NCI-H510A treated with DMSO at 0.1 percent for 48 hours (cell line): ENCODE data around the gene SMCO4.

Experiments used
- DNase-seq: peaks from one replicate; lab custom pipeline; 2025; lab: John Stamatoyannopoulos, UW

Gene SMCO4

GRCh38 chr11:93528757-93529645, 14.2 kb downstream of the SMCO4 start:
- peak; percentile 43 for DNase-seq

GRCh38 chr11:93528252-93528651, 14.9 kb downstream of the SMCO4 start:
- no peak for DNase-seq

DNA sequence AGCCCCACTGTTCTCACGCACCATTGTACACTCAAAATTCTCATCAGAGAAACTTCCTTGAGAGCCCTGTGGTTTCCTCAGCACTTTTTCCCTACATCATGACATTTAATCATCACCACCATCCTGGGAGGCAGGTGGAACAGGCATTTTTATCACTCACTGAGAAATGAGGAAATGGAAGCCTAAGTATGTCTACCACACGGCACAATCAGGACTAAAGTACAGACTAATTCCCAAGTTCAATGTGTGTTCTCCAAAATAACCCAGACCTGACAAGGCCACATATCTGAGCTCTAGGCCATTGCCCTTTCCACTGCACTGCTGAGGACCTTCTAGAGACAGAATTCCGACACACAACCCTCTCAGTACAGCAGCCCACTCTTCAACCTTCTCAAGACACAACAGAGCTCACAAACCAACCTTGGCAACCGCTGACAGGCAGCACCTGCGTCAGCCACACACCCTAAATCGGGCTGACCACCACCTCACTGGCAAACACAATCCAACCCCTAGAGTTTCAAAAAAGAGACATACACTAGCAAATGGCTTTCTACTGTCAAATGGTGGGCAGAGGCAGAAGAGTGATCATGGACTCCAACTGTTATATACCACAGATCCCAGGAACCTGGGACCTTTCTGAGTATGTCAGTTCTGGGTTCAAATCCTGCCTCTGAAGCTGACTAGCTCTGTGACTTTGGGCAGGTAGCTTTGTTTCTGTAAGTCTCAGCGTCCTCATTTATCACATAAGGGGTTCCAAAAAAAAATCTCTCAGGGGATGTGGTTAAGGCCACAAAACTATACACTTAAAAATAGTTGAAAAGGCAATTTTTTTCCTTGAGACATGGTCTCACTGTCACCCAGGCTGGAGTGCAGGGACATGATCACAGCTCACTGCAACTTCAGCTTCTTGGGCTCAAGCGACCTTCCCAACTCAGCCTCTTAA, 16.3 kb downstream of the SMCO4 start:
- DNase-seq: no peak

DNA sequence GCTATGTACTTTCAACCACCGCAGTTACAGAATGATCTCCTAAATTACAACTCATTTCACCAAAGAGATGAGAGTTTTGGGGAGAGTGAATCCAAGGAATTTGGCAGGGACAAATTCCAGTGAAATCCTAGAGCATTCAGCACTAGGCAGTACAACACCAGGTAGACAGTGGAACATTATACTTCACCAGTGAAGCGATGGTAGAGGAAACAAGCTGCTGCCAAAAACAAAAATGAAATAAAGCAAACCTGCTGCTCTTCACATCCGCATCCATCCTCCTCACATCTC, 16.9 kb downstream of the SMCO4 start:
- DNase-seq: no peak

- DNase-seq: no peak
Observed at GRCh38 chr11:93525601-93526345, 17.4 kb downstream of the SMCO4 start.

DNA sequence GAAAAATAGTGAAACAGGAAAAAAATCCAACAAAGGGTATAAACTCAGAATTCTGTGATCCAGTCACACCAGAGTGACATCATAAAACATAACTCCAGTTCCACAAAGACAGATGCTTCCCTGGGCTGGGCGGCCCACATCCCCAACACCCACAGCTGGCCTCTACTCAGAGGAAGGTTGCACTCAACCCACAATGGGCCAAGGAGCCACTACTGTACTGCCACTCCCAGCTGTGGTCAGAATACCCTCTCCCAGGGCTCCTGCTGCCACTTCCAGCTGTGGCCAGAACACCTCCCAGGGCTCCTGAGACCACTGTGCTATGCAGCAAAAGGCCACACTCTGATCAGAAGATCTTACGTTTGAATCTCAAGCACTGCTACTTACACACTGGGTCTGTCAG, 18.3 kb downstream of the SMCO4 start:
- DNase-seq: no peak

DNA sequence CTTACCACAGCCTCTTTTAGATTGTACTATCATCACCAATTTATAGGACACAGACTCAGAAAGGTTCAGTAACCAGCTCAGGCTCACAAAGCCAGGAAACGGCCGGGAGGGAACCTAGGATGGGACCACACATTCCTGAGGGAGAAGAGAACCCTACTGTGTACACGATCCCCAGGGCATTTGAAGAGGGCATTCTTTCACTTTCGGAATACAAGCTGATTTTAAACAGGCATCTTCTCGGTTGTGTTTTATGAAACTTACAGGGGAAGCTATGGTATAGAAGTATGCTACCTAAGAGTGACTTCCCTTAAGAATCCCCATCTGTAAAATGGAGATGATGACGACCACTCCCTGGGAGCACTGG, 19.0 kb downstream of the SMCO4 start:
- DNase-seq: no peak

DNA sequence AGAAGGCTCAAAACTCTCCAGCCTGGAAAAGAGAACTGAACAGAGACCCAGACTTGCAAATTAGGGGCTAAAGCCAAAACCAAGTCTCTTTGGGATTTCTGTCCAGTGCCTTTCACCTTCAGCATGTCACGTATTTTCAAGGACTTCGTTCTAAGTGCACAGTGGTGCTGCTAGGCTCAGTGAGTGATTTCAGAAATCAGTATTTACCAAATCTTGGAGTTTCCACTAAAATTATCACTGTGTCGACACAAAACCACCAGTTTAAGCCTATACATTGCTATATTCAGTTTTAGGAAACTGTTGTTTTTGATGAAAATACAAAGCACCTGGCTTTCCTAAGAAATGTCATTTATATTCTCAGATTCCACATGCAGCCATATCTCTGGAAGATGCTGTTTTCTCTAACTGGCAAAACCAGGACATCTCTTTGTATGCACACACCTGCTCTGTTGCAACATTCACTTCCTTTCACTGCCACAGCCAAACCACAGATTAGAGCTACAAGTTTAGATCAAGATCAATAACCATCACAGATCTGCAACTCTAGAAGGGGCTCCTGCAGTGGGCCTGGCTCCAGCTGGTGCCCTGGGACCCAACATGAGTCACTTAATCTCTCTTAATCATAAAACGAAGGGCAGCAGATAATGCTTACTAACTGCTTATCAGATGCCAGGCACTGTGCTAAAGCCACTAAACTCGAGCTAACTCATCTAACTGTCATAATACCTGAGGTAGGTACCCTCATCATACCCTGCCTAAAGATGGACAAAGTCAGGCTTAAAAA, 22.3 kb downstream of the SMCO4 start:
- DNase-seq: peak; percentile 56

- peak; percentile 84 for DNase-seq
Observed at GRCh38 chr11:93519179-93519578, 24.0 kb downstream of the SMCO4 start.

DNA sequence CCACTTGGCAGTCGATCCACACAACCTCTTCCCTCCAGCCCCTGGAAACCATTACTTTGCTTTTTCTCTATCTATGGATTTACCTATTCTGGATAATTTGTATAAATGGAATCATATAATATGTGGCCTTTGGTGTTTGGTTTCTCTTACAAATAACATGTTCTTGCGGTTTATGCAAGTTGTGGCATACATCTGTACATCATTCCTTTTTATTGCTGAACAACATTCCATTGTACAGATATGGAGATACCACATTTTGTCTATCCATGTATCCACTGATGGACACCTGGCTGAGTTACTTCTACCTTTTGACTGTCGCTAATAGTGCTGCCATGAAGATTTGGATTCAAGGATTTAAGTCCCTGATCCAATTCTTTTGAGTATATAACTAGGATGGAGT, 25.1 kb downstream of the SMCO4 start:
- DNase-seq: no peak

DNA sequence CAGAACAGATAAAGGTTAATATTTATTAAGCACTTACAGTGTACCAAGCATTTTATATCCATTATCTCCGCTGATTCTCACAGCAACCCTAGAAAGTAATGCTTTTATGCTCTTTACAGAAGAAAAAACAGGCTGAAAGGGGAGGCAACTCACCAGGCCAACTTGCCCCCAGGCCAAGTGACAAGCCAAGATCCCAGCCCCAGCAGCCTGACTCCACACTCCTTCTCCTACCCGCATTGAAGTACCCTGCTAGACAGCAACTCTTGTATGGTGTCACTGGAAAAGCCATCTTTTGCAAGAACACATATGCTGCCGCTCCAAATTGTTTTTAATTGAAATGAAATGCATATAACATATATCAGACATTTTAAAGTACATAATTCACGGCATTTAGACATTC, 25.6 kb downstream of the SMCO4 start:
- no peak for DNase-seq

DNA sequence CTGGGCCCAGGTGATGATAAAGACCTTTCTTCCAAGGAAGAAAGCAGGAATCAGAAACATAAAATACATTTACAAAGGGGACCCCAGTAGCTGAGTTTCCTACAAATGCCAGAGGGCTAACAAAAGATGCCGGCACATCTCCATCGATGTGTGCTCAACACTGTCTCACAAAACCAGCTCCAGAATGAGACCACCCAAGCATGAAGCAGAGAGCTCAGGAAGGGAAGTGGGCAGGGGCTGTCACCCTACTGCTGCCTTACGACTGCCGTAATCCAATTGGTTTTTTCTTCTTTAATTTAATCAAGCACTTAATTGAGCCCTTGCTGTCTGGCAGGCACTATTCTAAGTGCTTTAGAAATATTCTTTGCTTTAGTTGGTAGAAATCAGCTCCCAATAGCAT, 26.1 kb downstream of the SMCO4 start:
- DNase-seq: no peak

DNA sequence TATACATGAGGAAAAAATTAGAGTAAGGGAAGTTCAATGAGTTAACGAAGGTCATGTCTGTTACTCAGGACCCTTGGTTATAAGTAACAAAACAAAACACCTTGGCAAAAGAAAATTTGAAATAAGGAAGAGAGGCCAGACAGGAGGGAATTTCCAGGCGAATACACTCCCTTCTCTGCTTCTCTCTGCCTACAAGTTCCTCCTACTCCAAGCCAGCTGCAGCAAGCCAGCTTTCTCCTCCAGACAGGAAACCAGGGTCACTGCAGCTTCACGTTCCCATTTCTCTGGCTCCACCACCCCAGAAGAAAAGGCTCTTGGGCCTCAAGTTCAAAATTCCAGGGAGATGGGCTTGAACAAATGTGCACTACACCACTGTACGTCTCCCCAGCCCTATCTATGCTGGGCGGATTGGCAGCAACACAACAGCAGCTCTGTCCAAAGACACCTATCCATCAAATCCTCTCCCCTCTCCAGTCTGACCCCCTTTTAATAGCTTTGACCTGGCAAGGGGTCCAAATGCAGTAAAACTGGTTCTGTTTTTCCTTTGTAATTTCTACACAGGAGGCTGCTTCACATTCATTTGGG, 27.7 kb downstream of the SMCO4 start:
- DNase-seq: peak; percentile 16

DNA sequence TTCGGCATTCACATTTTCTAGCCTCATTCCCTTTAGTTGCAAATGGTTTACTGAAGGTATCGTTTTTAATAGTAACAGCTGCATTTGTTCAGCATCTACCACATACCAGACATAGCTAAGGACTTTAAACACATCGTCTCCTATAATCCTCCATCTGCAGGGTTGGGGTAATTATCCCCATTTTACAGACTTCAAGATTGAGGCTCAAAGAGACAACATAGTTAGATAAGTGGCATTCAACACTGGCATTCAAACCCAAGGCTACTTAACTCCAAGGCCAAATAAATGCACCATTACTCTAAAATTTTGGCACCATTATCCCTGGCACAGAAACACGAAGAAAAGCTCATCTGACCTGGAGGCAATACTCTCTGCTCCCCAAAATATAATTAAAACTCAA, 28.5 kb downstream of the SMCO4 start:
- DNase-seq: no peak

DNA sequence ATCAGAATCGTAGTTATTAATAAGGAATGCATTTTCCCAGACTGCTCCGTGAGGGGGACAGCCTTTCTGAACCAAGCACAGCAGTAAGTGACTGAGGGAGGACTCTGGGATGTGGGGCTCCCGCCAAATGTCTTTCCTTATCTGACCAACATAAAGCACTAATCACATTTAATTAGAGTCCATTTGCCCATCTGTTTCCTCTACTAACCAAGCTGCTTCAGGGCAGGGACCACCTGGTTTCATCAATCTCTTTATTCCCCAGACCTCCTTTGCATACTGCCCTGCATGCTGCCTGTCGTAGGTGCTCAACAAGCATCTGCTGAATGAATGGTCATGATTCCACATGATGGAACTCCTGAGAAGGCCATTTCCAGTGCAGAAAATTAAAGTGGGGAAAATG, 29.4 kb downstream of the SMCO4 start:
- DNase-seq: no peak

DNA sequence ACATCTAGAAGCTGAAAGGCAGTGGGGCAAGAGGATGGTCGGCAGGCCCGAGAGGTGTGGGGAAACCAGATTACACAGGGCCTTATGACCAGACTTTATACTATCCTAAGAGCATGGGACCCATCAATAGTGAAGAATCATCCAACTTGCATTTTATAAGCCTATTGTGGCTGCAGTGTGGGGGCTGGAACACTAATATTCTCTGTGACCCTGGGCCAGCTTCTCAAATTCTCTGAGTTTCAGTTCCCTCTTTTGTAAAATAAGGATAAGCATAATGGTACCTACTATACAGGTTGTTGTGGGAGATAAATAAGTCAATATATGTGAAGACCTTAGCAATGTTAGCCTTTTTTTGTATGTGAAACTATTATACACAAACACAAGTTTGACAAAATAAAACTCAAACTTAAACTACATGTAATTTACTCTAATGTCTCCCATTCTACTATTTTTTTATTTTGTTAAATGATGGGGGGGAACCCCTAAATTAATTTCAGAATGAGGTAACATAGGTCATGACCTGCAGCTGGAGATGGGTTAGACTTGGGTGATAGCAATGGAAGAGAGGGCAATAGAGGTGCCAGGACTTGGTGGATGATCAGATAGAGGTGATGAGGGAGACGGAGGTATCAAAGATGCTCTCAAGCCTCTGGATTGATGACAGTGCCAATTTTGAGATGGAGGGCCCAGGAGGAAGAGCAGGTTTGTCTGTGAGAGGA, 30.1 kb downstream of the SMCO4 start:
- no peak for DNase-seq

GRCh38 chr11:93512073-93512475, 31.1 kb downstream of the SMCO4 start:
- DNase-seq: no peak

- DNase-seq: no peak
Observed at GRCh38 chr11:93510196-93510873, 32.9 kb downstream of the SMCO4 start.

DNA sequence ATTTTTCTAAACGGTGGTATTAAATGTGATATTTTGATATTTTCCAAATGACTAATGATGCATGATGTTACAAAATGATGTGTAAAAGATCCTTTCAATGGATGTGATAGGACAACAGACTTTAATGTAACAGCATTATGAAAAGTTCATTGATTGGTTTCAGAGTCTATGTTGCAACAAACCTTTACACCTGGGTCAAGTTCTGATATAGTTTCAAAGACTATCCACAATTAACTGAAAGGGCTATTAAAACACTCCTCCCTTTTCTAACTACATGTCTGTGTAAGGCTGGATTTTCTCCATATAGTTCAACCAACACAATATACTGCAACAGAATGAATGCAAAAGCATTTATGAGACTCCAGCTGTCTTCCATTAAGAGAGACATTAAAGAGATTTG, 35.7 kb downstream of the SMCO4 start:
- no peak for DNase-seq

DNA sequence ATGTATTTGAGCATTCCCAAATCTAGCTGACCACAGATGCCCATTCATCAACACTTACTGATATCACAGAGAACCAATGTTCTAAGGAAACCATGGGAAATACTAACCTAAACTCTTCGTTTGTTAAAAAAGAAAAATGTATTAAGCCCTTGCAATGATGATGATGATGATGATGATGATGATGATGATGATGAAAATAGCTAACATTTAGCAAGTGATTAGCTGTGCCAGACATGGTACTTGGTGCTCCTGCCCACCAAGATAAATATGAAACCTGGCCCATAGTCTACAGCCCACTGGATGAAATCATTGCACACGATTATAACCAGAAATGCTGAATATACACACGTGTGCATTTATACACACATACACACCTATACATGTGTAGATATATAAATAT, 37.5 kb downstream of the SMCO4 start:
- no peak for DNase-seq
